Jurkat, Clone E6-1 (cell line): ENCODE results near the gene CCM2L.

ENCODE experiments used
- DNase-seq: peaks from one replicate; pipeline ENCODE4 v3.0.0-alpha.2; 2011; ENCODE audit warnings: low read depth, low spot score
- H3K4me3 ChIP-seq: 2 replicates; pipeline ENCODE4 v1.5.1; 2011; ENCODE audit warnings: mild to moderate bottlenecking, low read length, control low read depth, moderate library complexity

CCM2L gene

DNA sequence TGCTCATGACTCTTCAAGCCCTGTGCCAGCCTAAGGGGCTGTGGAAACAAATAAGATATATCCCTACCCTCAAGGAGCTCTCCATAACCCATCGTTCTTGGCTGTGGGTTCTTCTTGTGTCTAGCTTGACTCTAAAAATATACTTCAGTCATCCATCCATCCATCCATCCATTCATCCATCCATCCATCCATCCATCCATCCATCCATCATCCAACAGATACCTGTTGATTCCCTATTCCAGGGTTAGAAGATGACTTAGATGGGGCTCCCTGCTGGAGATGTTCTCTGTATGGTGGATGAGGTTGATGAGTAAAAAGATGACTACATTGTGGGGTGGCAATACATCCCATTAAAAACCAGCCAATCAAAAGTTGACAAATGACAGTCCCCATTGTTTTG, 65.3 kb downstream of the CCM2L start:
- DNase-seq = no peak
- no peak overlapping the region for H3K4me3 ChIP-seq

DNA sequence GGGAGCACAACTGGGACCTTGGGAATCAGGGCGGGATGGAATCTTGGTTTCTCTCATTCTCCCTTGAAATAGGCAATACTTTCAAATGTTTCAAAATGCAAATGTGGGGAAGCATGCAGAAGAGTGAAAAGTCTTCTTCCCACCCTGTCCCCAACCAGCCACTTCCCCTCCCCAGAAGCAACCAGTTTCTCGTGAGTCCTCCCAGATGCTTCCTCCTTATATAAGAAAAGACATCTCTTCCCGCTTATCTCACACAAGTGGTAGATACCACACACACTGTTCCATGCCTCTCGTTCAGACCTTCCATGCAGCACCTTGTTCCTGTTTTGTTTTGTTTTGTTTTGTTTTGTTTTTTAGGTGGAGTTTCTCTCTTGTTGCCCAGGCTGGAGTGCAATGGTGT, 67.0 kb downstream of the CCM2L start:
- DNase-seq = no peak
- no peak overlapping the region for H3K4me3 ChIP-seq

DNA sequence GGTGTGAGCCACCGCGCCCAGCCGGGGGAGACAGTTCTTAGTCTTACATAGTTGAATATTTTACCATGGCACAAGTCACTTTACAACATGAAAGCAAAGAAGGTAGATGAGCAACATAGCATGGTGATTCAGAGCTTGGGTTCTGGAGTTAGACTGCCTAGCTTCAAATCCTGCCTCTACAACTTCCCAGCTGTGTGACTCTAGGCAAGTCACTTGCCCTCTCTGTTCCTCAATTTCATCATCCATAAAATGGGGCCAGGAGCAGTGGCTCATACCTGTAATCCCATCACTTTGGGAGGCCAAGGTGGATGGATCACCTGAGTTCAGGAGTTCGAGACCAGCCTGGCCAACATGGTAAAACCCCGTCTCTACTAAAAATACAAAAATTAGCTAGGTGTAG, 68.1 kb downstream of the CCM2L start:
- DNase-seq = no peak
- no peak overlapping the region for H3K4me3 ChIP-seq

DNA sequence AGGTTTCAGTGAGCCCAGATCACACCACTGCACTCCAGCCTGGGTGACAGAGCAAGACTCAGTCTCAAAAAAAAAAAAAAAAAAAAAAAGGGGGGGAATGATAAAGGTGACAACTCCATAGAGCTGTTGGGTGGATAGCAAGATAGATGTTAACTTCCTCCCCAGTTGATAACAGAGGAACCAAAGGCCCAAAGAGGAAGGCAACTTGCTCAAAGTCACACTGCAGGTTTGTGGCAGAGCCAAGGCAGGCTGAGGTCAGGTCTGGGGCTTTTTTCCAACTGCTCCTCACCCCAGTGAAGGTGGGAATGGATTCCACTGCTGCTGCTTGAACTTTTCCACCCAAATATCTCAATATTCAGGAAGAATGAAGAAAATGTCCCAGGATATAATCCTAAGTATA, 68.6 kb downstream of the CCM2L start:
- no peak overlapping the region for H3K4me3 ChIP-seq
- peak; percentile 34 for DNase-seq

GRCh38 chr20:32079655-32080109, 69.4 kb downstream of the CCM2L start:
- no peak overlapping the region for H3K4me3 ChIP-seq
- DNase-seq = no peak

GRCh38 chr20:32080783-32081182, 70.5 kb downstream of the CCM2L start:
- no peak overlapping the region for H3K4me3 ChIP-seq
- DNase-seq = no peak
